Muscle layer of duodenum (tissue), 2 donors: Measurements from ENCODE around the gene BNIP1.
"Not testable (repeated sequence)": the region's sequence is repeated elsewhere in the genome, so short reads cannot be mapped to it uniquely, and the experiment has no call there.

ENCODE experiments used
- H3K27ac ChIP-seq: one replicate; pipeline ENCODE4 v1.7.0; 2013; ENCODE audit warnings: mild to moderate bottlenecking, low read length
- H3K27me3 ChIP-seq: one replicate; pipeline ENCODE4 v1.7.0; 2013; ENCODE audit warnings: low read depth, mild to moderate bottlenecking, control low read depth, low read length
- H3K36me3 ChIP-seq, 2 donors: one replicate each; pipeline ENCODE4 v1.7.0; 2013; ENCODE audit warnings: low read length in 2 of 2, control low read depth in 1 of 2, mild to moderate bottlenecking in 1 of 2; ENCODE audit not compliant: insufficient read depth in 2 of 2, control insufficient read depth in 1 of 2
- H3K4me1 ChIP-seq, 2 donors: one replicate each; pipeline ENCODE4 v1.7.0; 2013; ENCODE audit warnings: low read length in 2 of 2, mild to moderate bottlenecking in 2 of 2, control low read depth in 1 of 2, moderate library complexity in 1 of 2; ENCODE audit not compliant: insufficient read depth in 2 of 2, control insufficient read depth in 1 of 2
- H3K4me3 ChIP-seq, 2 donors: one replicate each; pipeline ENCODE4 v1.7.0; 2013; ENCODE audit warnings: low read length in 2 of 2, low read depth in 1 of 2, mild to moderate bottlenecking in 1 of 2
- H3K9me3 ChIP-seq, 2 donors: one replicate each; pipeline ENCODE4 v1.7.0; 2013; ENCODE audit warnings: low read length in 2 of 2, control low read depth in 1 of 2, mild to moderate bottlenecking in 1 of 2; ENCODE audit not compliant: control insufficient read depth in 1 of 2
- donor health status: healthy.

The BNIP1 gene

DNA sequence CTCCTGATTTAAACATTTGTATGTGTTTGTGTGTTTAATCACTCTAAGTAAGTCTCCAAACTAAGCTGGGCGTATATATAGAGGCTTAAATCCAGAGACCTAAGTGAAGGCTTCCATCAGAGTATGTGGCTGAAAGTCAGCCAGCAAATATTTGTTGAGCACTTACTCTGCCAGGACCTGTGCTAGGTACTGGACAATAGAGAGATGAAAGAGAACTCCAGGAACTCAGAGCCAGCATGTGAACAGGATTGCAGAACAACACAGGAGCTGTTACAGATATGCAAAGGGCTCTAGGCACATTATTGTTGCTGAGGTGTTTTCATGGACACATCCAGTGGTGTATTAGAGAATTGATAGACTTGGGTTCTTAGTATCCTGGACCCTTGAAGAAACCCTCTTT lies 4.7 kb upstream of the BNIP1 start:
- H3K36me3 ChIP-seq: peaks cover 13 to 16% of the 10 kb centered on the region in 2 donors
- peaks cover 0 to 3% of the 10 kb centered on the region in 2 donors for H3K4me1 ChIP-seq
- H3K27ac ChIP-seq: no peak overlapping the region
- H3K9me3 ChIP-seq: no peaks in the 10 kb centered on the region
- H3K4me3 ChIP-seq: no peak overlapping the region
- no peaks in the 10 kb centered on the region for H3K27me3 ChIP-seq

GRCh38 chr5:173140769-173141168 lies 3.6 kb upstream of the BNIP1 start:
- no peak overlapping the region for H3K4me3 ChIP-seq
- H3K27ac ChIP-seq: no peak overlapping the region
- H3K9me3 ChIP-seq: no peaks in the 10 kb centered on the region
- peaks cover 0 to 3% of the 10 kb centered on the region in 2 donors for H3K4me1 ChIP-seq
- peaks cover 13 to 14% of the 10 kb centered on the region in 2 donors for H3K36me3 ChIP-seq
- no peaks in the 10 kb centered on the region for H3K27me3 ChIP-seq

GRCh38 chr5:173143567-173143966 lies 764 bp upstream of the BNIP1 start:
- Histone ChIP-seq H3K36me3 (peaks cover 11 to 21% of the 10 kb centered on the region in 2 donors), H3K27me3 (no peaks in the 10 kb centered on the region), H3K4me1 (peaks cover 0 to 3% of the 10 kb centered on the region in 2 donors), H3K4me3 (no peak overlapping the region), H3K9me3 (no peaks in the 10 kb centered on the region), H3K27ac (no peak overlapping the region)

- no peak overlapping the region for H3K4me3 ChIP-seq
- H3K27me3 ChIP-seq: no peaks in the 10 kb centered on the region
- no peak overlapping the region for H3K27ac ChIP-seq
- no peaks in the 10 kb centered on the region for H3K9me3 ChIP-seq
- H3K4me1 ChIP-seq: peaks cover 0 to 3% of the 10 kb centered on the region in 2 donors
- peaks cover 12 to 25% of the 10 kb centered on the region in 2 donors for H3K36me3 ChIP-seq
Measured at GRCh38 chr5:173148354-173148753, 4.0 kb downstream of the BNIP1 start.

- H3K4me1 ChIP-seq: no peaks in the 10 kb centered on the region
- H3K9me3 ChIP-seq: no peaks in the 10 kb centered on the region
- peaks cover 21 to 55% of the 10 kb centered on the region in 2 donors for H3K36me3 ChIP-seq
- H3K27me3 ChIP-seq: no peaks in the 10 kb centered on the region
- no peak overlapping the region for H3K27ac ChIP-seq
- H3K4me3 ChIP-seq: no peak overlapping the region
Measured at GRCh38 chr5:173152547-173152946, 8.2 kb downstream of the BNIP1 start.

DNA sequence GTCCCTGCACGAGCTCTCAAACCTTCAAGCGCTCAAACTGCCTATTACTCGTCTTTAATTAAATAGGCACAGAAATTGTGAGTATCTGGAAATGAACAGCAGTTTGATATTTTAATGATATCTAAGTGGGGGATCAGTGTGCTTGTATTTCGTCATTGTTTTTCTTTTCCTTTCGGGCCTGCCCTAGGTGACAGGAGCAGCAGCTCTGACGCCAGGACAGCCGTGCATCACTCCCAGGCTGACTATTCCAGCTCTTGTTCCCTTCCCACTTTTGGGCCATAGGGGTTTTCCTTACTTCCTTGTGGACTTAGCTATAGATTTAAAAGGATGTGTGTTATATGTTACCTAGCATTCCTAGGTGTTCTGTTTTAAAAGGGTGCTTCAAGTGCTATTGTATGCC lies 9.5 kb downstream of the BNIP1 start:
- Histone ChIP-seq H3K4me3 (no peak overlapping the region), H3K4me1 (no peaks in the 10 kb centered on the region), H3K9me3 (no peaks in the 10 kb centered on the region), H3K36me3 (peaks cover 14 to 58% of the 10 kb centered on the region in 2 donors), H3K27ac (no peak overlapping the region), H3K27me3 (no peaks in the 10 kb centered on the region)

DNA sequence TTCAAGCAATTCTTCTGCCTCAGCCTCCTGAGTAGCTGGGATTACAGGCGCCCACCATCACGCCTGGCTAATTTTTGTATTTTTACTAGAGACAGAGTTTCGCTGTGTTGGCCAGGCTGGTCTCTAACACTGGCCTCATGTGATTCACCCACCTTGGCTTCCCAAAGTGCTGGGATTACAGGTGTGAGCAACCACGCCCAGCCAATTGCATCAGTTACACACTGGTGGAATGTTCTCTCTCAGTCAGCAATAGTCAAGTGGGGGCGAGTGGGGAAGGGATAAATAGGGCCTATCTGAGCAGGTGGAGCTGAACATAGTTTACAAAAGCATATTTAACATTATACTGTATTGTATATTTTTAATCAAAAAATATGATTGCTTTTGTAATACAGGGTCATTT lies 10.3 kb downstream of the BNIP1 start:
- not testable (repeated sequence) for H3K27ac ChIP-seq, H3K4me1 ChIP-seq, H3K27me3 ChIP-seq, H3K9me3 ChIP-seq, H3K4me3 ChIP-seq
- H3K36me3 ChIP-seq: peaks cover 17 to 56% of the 10 kb centered on the region in 2 donors

DNA sequence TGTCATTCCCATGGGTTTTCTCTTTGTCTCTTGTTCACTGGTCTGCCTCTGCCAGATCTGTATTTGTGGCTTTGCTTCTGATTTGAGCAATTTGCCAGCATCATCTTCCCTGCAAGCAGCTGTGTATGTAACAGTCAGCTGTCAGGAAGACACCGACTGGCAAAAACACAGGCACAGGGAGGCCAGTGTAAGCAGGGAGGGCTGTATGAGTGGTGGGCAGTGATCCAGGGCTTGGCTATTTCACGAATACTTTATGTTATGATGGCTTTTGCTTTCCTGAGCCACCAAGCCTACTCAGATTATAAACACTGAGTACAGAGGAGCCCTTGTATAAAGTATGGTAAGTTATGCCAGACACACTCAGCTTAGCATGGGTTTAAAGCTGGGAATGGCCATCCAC lies 11.6 kb downstream of the BNIP1 start:
- Histone ChIP-seq H3K36me3 (peaks cover 27 to 65% of the 10 kb centered on the region in 2 donors), H3K4me3 (no peak overlapping the region), H3K9me3 (no peaks in the 10 kb centered on the region), H3K4me1 (no peaks in the 10 kb centered on the region), H3K27ac (no peak overlapping the region), H3K27me3 (no peaks in the 10 kb centered on the region)

- H3K36me3 ChIP-seq: peaks cover 29 to 78% of the 10 kb centered on the region in 2 donors
Measured at GRCh38 chr5:173158366-173158765, 14.0 kb downstream of the BNIP1 start.

GRCh38 chr5:173159256-173159655 lies 14.9 kb downstream of the BNIP1 start:
- Histone ChIP-seq H3K27ac (no peak overlapping the region), H3K4me3 (no peak overlapping the region), H3K9me3 (no peaks in the 10 kb centered on the region), H3K4me1 (peaks cover 0 to 13% of the 10 kb centered on the region in 2 donors), H3K36me3 (peaks cover 29 to 69% of the 10 kb centered on the region in 2 donors), H3K27me3 (no peaks in the 10 kb centered on the region)

More at GRCh38 chr5:173158366-173158765, 14.0 kb downstream of the BNIP1 start:
- H3K9me3 ChIP-seq: no peaks in the 10 kb centered on the region
- no peaks in the 10 kb centered on the region for H3K27me3 ChIP-seq
- H3K4me1 ChIP-seq: peaks cover 0 to 6% of the 10 kb centered on the region in 2 donors
- no peak overlapping the region for H3K27ac ChIP-seq
- no peak overlapping the region for H3K4me3 ChIP-seq

DNA sequence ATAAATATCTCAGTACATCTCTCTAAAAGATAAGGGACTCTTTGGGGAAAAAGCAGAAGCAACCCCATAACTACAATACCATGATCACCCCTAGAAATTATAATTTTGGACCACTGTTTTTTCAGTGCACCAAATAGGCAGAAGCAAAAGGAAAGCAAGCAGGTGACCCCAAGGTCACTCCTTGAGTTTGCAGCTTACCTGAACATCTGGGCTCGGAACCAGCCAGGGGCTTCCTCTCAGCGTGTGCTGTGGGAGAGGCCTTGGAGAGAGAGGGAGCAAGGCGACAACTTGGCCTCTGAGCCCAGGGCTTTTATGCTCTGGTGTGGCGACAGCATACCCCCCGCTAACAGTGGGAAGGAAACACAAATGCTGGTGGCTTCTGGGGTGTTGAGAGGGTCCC lies 16.8 kb downstream of the BNIP1 start:
- peaks cover 0 to 13% of the 10 kb centered on the region in 2 donors for H3K4me1 ChIP-seq
- no peak overlapping the region for H3K4me3 ChIP-seq
- no peak overlapping the region for H3K27ac ChIP-seq
- H3K9me3 ChIP-seq: no peaks in the 10 kb centered on the region
- H3K27me3 ChIP-seq: no peaks in the 10 kb centered on the region
- H3K36me3 ChIP-seq: peaks cover 25 to 59% of the 10 kb centered on the region in 2 donors

DNA sequence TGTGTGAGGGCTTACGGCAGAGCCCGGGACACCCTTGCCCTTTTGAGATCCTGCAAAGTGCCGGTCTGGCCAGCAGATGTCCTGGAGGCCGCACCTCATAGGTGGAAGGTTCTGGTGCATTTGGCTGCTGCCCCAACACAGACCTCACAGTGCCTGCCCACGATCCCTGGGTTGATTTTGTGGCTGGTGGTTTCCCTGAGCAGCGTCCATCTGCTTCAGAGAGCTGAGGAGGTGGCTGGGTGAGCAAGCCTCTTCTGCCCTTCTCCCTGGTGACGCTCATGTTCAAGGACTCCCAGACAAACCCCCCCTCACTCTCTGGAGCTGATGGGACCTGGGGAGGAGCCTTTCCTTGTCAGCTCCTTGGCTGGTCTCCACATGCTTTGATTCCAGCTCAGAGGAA lies 18.9 kb downstream of the BNIP1 start:
- no peak overlapping the region for H3K27ac ChIP-seq
- peaks cover 20 to 39% of the 10 kb centered on the region in 2 donors for H3K36me3 ChIP-seq
- H3K9me3 ChIP-seq: no peaks in the 10 kb centered on the region
- no peak overlapping the region for H3K4me3 ChIP-seq
- peaks cover 0 to 13% of the 10 kb centered on the region in 2 donors for H3K4me1 ChIP-seq
- H3K27me3 ChIP-seq: no peaks in the 10 kb centered on the region
